GM21447 (cell line): ENCODE measurements around the gene ATP13A3.
"Not testable (repeated sequence)": the region's sequence is repeated elsewhere in the genome, so short reads cannot be mapped to it uniquely, and the experiment has no call there.

Source experiments
- ATAC-seq: cut with Tn5 transposase; IDR thresholded peaks from one replicate; pipeline ENCODE4 v1.9.1; 2021; ENCODE audit not compliant: unreplicated experiment

Gene ATP13A3

DNA sequence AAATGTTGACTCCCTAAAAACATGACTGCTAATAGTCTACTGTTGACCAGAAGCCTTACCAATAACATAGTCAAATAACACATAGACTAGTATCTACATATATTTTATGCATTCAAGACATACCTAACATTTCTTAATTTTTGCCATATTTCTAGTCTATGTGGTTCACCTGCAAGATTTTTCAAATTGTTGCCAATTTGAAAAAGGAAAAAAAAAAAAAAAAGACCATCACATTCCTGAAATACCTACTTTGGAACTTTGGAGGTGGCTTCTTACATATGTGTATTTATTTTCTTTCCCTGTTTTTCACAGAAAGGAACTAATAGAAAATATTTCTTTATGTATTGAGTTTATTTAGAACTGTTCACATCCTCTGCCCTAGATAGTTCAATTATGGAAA, 13.4 kb upstream of the ATP13A3 start:
- ATAC-seq, result no peak

GRCh38 chr3:194499516-194499915, 12.7 kb upstream of the ATP13A3 start:
- ATAC-seq, result not testable (repeated sequence)

GRCh38 chr3:194497799-194498575, 11.2 kb upstream of the ATP13A3 start:
- ATAC-seq, result peak; percentile 84

DNA sequence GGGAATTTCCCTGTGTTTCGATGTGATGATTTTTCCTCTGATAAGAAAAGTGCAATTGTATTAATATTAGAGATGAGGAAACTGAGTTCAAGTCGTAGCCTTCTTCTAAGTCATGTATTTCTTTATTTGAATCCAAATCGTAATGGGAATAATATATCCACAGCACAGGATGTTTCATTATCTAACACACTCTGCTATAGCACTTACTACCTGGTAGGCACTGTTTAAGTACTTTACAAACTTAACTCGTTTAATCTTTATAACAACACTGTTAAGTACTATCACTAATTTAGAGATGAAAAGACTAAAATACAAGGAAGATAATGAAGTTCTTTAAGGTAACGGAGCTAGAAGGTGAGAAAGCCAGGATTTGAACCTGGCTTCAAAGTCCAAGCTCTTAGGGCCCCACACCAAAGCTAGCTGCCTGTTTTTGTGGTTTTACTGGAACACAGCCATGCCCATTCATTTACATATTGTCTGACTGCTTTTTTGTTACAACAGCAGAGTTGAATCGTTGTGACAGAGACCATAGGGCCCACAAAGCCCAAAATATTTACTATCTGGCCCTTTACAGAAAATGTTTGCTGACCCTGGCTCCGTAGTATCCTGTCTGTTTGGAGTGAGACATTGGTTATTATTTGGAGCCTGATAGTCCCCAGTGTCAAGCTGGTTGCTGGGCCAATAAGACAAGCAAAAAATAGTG, 9.6 kb upstream of the ATP13A3 start:
- peak; percentile 57 for ATAC-seq

- ATAC-seq, result no peak
Observed at GRCh38 chr3:194494951-194495374, 8.2 kb upstream of the ATP13A3 start.

DNA sequence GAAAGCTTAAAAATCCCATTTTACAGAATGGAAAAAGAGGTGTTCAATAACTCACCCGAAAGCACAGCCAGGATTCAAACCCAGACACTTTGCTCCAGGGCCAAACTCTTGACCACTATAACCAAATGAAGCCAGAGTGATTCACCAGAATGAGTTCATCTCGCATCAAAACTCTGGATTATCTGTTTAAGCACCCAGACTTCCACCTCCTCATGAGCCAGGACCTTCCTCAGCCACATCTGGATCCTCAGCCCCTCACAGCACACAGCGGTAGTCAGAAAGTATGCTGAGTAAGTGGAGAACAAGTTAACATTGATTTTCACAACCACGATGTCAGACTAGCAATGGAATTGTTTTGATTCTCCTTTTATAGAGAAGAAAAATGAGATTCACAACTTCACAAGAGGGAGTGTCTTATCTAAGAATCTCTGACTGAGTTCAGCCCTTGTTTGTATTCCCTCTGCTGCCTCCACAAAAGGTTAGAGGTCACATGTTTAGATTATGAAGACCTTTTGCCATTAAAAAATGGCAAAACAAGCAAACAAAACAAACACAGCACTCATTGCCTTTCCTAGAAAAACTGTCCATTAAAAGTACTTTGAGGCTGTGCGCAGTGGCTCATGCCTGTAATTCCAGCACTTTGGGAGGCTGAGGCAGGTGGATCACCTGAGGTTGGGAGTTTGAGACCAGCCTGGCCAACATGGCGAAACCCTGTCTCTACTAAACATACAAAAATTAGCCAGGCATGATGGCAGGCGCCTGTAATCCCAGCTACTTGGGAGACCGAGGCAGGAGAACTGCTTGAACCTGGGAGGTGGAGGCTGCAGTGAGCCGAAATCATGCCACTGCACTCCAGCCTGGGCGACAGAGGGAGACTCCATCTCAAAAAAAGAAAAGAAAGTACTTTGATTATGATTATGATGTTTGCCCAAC, 7.5 kb upstream of the ATP13A3 start:
- ATAC-seq, result not testable (repeated sequence)

DNA sequence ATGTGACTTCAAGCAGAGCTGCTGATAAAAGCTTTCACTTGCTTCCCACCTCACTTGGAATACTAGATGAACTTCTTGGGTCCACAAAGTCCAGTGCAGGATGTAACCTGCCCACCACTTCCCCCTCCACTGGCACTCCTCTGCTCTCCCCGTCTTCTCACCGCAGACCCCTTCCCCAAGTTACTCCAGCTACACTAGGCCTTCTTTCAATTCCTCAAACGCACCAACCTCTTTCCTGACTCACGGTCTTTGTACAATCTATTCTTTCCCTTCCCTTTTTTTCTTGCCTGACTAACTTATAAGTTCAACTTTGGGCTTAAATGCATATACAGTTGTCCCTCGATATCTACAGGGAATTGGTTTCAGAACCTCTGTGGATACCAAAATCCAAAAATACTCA, 5.2 kb upstream of the ATP13A3 start:
- no peak for ATAC-seq

- ATAC-seq, result peak; percentile 40
Observed at GRCh38 chr3:194489736-194490612, 3.2 kb upstream of the ATP13A3 start.

GRCh38 chr3:194488055-194488742, 1.4 kb upstream of the ATP13A3 start:
- ATAC-seq, result no peak

DNA sequence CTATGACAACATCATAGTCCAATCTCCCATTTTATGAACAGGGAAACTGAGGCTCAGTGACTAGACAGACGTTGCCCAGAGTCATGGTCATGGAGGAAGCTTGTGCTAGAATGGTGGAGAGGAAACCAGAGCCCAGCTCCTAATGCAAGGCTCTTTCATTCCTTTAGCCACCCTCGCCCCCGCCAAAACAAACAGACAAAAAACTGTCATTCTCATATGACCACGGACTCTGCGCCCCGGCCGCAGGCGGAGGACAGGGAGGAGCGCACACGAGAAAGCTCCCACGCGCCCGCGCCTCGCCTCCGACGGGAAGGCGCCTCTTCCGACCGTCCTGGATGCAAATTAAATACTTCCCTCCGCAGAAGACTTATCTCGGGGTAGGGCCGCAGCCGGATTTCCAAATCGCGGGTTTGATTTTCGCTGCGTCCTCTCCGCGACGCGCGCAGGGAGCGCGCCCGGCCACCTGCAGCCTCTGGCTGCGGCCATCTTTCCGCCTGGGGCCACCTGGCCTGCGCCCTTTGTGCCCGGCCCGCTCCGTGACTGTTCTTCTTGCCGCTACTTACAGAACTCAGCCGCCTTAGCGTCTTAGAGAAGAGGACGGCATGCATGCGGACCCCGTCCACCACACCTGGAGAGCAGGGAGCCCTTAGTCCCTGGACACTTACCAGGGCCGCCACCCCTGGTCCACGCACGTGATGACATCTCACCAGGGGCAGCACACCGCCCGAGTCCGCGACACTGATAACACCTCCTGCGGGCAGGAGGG, 670 bp upstream of the ATP13A3 start:
- peak; percentile 22 for ATAC-seq

DNA sequence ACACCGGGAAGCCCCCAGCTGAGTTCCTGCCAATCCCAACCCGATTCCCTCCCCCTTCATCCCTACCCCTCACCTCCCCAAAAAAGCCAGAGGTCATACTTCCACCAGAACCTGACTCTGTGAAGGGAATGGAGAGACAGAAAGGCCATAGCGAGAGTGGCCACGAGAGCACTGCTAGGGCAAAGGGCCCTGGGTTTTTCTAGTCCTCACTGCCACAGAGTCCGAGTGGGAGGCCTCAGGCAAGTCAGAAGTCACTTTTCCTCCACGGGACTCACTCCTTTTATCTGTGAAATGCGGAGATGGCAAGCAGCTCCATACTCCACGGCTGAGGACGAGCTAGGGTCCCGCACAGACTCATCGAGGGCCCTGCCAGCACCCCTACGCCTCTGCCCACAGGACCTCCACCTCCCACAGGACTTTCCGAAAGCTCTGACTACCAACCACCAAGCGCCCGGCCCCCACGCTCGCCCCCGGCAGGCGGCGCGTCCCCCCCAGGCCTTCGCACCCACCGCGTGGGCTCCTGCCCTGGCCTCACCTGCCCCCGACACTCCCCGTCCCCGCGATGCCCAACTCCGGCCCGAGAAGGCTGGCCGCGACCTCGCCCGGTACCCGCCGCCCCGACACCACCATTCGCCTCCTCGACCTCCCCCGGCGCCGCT, 792 bp downstream of the ATP13A3 start:
- peak; percentile 15 for ATAC-seq

DNA sequence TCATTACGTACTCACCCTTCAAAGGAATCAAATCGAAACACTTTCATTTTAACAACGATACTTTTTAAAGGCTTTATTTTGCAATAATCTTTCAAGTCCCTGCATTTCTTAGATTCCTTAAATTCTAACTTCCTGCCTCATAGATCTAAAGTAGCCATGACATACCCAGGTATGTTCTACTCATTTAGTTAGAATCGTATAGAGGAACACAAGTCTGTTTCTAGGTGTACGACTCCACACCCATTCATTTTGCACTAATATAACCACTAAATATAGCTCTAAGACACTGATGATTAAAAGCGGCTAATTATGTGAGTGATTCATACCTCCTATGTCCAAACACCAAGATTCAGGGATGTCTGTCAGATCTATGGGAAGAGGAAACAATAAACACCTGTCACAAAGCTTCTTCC, 1.3 kb downstream of the ATP13A3 start:
- ATAC-seq, result no peak

DNA sequence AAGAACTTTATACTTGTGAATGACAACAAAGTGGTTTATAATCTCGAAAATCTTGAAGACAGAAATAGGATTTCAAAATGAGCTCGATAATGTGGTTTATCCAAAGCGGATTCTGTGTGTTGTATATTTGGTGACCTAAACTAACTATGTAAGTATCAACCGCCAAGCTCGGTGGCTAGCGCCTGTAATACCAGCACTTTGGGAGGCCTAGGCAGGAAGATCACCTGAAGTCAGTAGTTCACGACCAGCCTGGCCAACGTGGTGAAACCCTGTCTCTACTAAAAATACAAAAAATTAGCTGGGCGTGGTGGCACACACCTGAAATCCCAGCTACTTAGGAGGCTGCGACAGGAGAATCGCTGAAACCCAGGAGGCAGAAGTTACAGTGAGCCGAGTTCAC, 2.2 kb downstream of the ATP13A3 start:
- no peak for ATAC-seq

GRCh38 chr3:194483850-194484249, 3.0 kb downstream of the ATP13A3 start:
- ATAC-seq, result no peak

GRCh38 chr3:194482830-194483229, 4.0 kb downstream of the ATP13A3 start:
- ATAC-seq, result not testable (repeated sequence)

GRCh38 chr3:194482196-194482593, 4.6 kb downstream of the ATP13A3 start:
- no peak for ATAC-seq

DNA sequence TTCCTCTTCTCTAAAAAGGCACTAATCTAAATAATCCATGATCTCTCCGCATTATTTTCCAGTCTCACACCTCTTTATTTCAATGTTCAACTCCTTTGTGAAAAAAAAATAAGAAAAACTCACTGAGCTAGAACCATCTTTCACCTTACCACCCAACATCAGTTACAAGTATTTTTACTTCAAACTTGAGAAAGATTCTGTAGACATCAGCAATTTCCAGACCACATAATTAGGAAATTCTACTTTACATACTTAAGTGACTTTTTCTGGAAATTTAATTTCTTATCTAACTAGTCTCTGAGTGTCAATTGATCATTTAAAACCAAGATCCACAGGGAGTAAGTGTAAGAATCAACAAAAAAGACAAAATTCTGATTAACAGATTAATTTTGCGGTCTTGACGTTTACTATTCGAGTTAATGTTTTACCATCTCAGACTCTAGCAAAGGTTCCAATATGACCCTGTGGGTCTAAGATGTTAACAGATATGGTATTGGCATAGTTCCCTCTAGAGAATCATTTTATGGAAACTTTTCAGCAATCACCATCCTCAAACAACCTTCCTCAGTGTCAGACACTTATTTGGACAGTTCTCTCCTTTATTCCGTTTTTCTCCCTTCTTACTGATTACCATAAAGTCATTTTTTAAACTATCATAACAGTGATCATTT, 5.1 kb downstream of the ATP13A3 start:
- no peak for ATAC-seq

DNA sequence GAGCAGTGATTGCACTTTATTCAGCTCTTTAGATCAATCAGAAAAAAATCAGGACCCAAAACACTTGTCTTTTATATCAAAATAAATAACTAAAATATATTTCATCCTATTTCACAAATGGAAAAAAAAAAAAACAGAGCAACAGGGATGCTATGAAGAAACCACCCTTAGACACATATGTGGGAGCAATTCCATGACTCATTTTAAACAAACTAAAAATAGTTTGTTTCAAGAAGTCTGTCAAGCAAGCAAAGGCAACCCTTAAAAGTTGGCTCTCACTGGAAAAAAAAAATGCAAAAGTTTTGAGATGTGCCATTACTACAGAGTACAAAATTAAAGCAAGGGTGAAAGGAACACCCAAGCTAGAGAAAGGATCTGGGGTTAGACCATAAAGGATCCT, 5.7 kb downstream of the ATP13A3 start:
- no peak for ATAC-seq
